Measurements from ENCODE around the gene RSL1D1. TPM values are rescaled to one million over a fixed set of nuclear protein-coding genes. Genes with fewer than 3 reads are reported as not detected.
A peak's percentile ranks its signal among the peaks of the same experiment; 100 is the strongest.

The RSL1D1 gene
- total RNA-seq, 1 experiment from 2014 or later: 195 TPM

DNA sequence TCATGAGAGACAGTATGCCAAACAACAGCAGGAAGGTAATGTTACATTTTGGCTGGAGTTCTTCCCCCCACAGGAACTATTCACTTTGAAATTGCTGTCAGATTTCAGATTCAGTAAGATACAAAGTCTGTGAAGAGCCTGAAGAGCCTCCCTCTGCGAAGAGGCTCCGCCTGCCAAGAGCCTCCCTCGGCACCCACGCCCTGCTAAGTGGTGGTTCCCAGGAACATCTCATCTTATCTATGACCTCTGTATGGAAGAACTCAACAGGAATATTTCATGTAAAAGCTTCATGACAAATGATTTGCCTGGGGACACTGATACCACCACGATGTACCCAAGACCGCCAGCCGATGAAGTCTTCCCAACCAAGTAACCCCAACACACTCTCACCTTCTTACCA lies 57.5 kb downstream of the RSL1D1 start:
- Histone ChIP-seq H3K36me3 (ENCODE audit: control insufficient read depth, insufficient read depth, low read length) (no peaks in the 10 kb centered on the region; the same call in none of the 2 replicates), H3K27ac (ENCODE audit: low read length) (peak overlapping the region; percentile 92), H3K9me3 (ENCODE audit: control insufficient read depth, insufficient read depth, low read depth, low read length) (no peaks in the 10 kb centered on the region), H3K4me1 (ENCODE audit: control insufficient read depth, insufficient read depth, low read length) (peaks cover 35% of the 10 kb centered on the region), H3K4me3 (ENCODE audit: low read depth in 2 of 2, low read length in 2 of 2) (no peak overlapping the region), H3K27me3 (ENCODE audit: control insufficient read depth, insufficient read depth, low read length) (no peaks in the 10 kb centered on the region)
- intact Hi-C loops (cut with micrococcal nuclease; ENCODE audit: unreplicated experiment) (no loop called here), in situ Hi-C loops (cut with HindIII; ENCODE audit: low pct_unique_long_range_greater_than_20kb, low sequenced_read_pairs) (no loop called here)
- DNase-seq (ENCODE audit: low read depth, low spot score): no peak
- no peak for TF ChIP-seq TCF7L2 (IDR thresholded peaks at IDR 0.05; ENCODE audit: low read depth, low read length)
- no peak for TF ChIP-seq SIN3A (IDR thresholded peaks at IDR 0.05; ENCODE audit: borderline replicate concordance, insufficient read depth, low read depth, low read length)
- TF ChIP-seq, protein P1, sequence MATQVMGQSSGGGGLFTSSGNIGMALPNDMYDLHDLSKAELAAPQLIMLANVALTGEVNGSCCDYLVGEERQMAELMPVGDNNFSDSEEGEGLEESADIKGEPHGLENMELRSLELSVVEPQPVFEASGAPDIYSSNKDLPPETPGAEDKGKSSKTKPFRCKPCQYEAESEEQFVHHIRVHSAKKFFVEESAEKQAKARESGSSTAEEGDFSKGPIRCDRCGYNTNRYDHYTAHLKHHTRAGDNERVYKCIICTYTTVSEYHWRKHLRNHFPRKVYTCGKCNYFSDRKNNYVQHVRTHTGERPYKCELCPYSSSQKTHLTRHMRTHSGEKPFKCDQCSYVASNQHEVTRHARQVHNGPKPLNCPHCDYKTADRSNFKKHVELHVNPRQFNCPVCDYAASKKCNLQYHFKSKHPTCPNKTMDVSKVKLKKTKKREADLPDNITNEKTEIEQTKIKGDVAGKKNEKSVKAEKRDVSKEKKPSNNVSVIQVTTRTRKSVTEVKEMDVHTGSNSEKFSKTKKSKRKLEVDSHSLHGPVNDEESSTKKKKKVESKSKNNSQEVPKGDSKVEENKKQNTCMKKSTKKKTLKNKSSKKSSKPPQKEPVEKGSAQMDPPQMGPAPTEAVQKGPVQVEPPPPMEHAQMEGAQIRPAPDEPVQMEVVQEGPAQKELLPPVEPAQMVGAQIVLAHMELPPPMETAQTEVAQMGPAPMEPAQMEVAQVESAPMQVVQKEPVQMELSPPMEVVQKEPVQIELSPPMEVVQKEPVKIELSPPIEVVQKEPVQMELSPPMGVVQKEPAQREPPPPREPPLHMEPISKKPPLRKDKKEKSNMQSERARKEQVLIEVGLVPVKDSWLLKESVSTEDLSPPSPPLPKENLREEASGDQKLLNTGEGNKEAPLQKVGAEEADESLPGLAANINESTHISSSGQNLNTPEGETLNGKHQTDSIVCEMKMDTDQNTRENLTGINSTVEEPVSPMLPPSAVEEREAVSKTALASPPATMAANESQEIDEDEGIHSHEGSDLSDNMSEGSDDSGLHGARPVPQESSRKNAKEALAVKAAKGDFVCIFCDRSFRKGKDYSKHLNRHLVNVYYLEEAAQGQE (IDR thresholded peaks at IDR 0.05; ENCODE audit: insufficient read depth in 1 of 2, low read depth in 2 of 2, low read length in 1 of 2): no peak
- TF ChIP-seq, protein P2, sequence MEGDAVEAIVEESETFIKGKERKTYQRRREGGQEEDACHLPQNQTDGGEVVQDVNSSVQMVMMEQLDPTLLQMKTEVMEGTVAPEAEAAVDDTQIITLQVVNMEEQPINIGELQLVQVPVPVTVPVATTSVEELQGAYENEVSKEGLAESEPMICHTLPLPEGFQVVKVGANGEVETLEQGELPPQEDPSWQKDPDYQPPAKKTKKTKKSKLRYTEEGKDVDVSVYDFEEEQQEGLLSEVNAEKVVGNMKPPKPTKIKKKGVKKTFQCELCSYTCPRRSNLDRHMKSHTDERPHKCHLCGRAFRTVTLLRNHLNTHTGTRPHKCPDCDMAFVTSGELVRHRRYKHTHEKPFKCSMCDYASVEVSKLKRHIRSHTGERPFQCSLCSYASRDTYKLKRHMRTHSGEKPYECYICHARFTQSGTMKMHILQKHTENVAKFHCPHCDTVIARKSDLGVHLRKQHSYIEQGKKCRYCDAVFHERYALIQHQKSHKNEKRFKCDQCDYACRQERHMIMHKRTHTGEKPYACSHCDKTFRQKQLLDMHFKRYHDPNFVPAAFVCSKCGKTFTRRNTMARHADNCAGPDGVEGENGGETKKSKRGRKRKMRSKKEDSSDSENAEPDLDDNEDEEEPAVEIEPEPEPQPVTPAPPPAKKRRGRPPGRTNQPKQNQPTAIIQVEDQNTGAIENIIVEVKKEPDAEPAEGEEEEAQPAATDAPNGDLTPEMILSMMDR (IDR thresholded peaks at IDR 0.05): no peak
- TF ChIP-seq POLR2AphosphoS5 (IDR thresholded peaks at IDR 0.05; ENCODE audit: low read depth, low read length): no peak
- BruUV-seq (replicated peaks): no TSS peak
- ChIA-PET CTCF (no interaction called here), POLR2A (interaction anchor here (0.6 kb wide), 1 partner anchor 11 kb away, joined by 3 read pairs; no protein-coding TSS in a partner anchor)
- ATAC-seq: no peak

DNA sequence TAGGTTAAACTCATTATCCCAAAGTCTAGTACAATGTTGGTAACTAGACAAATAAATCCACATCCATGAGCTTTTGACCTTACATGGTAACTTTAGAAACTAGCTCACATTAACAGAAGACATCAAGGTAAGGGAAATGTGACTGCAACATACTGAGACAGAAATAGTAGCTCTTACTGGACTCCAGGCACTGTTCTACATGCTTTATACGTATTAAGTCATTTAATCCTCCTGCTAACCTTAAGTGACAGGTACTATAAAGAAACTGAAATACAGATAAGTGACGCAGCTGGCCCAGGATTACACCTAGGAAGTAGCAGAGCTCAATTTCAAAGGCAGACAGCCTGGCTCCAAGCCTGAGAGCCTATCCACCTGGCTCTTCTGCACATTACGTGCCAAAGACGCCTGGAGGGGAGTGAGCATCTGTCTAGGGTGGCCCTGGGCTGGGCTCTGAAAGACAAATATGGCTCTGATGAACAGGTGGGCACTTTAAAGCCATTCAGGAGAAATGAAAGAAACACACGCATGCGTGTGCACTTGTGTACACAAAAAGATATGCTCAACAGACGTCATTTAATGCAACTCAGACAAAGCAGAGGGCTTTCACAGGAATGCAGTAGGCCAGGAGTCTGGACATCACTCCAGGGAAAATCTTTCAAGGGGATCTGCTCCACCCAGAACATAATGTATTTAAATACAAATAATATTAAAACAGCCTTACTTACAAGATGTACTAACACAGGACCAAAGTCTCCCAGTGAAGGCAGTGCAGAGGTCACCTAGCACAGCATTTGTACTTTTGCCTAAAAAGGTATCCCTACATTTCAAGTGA lies 58.7 kb downstream of the RSL1D1 start:
- no peaks in the 10 kb centered on the region for H3K9me3 ChIP-seq (ENCODE audit: control insufficient read depth, insufficient read depth, low read depth, low read length)
- no peak for ATAC-seq
- no peak for DNase-seq (ENCODE audit: low read depth, low spot score)
- no TSS peak for BruUV-seq (replicated peaks)
- no peaks in the 10 kb centered on the region for H3K27me3 ChIP-seq (ENCODE audit: control insufficient read depth, insufficient read depth, low read length)
- CTCF ChIA-PET: no interaction called here
- no peaks in the 10 kb centered on the region; the same call in none of the 2 replicates for H3K36me3 ChIP-seq (ENCODE audit: control insufficient read depth, insufficient read depth, low read length)
- in situ Hi-C loops (cut with HindIII; ENCODE audit: low pct_unique_long_range_greater_than_20kb, low sequenced_read_pairs) (no loop called here), intact Hi-C loops (cut with micrococcal nuclease; ENCODE audit: unreplicated experiment) (no loop called here)
- TF ChIP-seq, protein P2 (IDR thresholded peaks at IDR 0.05): no peak
- TF ChIP-seq POLR2AphosphoS5 (IDR thresholded peaks at IDR 0.05; ENCODE audit: low read depth, low read length) (no peak), TCF7L2 (IDR thresholded peaks at IDR 0.05; ENCODE audit: low read depth, low read length) (no peak), SIN3A (IDR thresholded peaks at IDR 0.05; ENCODE audit: borderline replicate concordance, insufficient read depth, low read depth, low read length) (no peak)
- TF ChIP-seq, protein P1 (IDR thresholded peaks at IDR 0.05; ENCODE audit: insufficient read depth in 1 of 2, low read depth in 2 of 2, low read length in 1 of 2): no peak
- H3K4me3 ChIP-seq (ENCODE audit: low read depth in 2 of 2, low read length in 2 of 2): no peak overlapping the region
- H3K27ac ChIP-seq (ENCODE audit: low read length): no peak overlapping the region
- POLR2A ChIA-PET: interaction anchor here (0.6 kb wide), 1 partner anchor 8 kb away, joined by 15 read pairs; no protein-coding TSS in a partner anchor
- H3K4me1 ChIP-seq (ENCODE audit: control insufficient read depth, insufficient read depth, low read length): peaks cover 35% of the 10 kb centered on the region
